Progenitor cell of endocrine pancreas (in vitro differentiated cells): ENCODE data around the gene LAIR2. TPM values are rescaled to one million over a fixed set of nuclear protein-coding genes. Genes with fewer than 3 reads are reported as not detected.
"Not testable (repeated sequence)": the region's sequence is repeated elsewhere in the genome, so short reads cannot be mapped to it uniquely, and the experiment has no call there.

Source experiments
- DNase-seq: peaks from one replicate; pipeline ENCODE4 v3.0.0; 2021; ENCODE audit warnings: low spot score; ENCODE audit not compliant: unreplicated experiment
- H3K27ac Mint-ChIP-seq: 2 replicates; pipeline ENCODE4 v1.8.0; 2021; ENCODE audit warnings: mild to moderate bottlenecking, moderate library complexity, mixed read lengths
- H3K27me3 Mint-ChIP-seq: 2 replicates; pipeline ENCODE4 v1.8.0; 2021; ENCODE audit warnings: mixed read lengths
- H3K36me3 Mint-ChIP-seq: 2 replicates; pipeline ENCODE4 v1.8.0; 2022; ENCODE audit warnings: mixed read lengths; ENCODE audit not compliant: insufficient read depth
- H3K4me1 Mint-ChIP-seq: 2 replicates; pipeline ENCODE4 v1.8.0; 2021; ENCODE audit warnings: low read depth, mixed read lengths
- H3K4me3 Mint-ChIP-seq: 2 replicates; pipeline ENCODE4 v1.8.0; 2021; ENCODE audit warnings: low read depth, mild to moderate bottlenecking, moderate library complexity, mixed read lengths
- H3K9me3 Mint-ChIP-seq: 2 replicates; pipeline ENCODE4 v1.8.0; 2021; ENCODE audit warnings: low read depth, mixed read lengths
- total RNA-seq: library from RNA; stranded (reverse); gene quantifications from 2 replicates; pipeline ENCODE4 v1.2.1, GENCODE V29; 2021
- TF ChIP-seq, protein P1 (sequence below): fragments of 200-600 bp; sonication (generic); IDR thresholded peaks from one replicate; pipeline ENCODE4 v1.5.0; 2021; ENCODE audit warnings: antibody characterized with exemption, mild to moderate bottlenecking; ENCODE audit not compliant: unreplicated experiment

Gene LAIR2
- total RNA-seq, 1 donor from 2014 or later, result not detected

- TF ChIP-seq, protein P1, sequence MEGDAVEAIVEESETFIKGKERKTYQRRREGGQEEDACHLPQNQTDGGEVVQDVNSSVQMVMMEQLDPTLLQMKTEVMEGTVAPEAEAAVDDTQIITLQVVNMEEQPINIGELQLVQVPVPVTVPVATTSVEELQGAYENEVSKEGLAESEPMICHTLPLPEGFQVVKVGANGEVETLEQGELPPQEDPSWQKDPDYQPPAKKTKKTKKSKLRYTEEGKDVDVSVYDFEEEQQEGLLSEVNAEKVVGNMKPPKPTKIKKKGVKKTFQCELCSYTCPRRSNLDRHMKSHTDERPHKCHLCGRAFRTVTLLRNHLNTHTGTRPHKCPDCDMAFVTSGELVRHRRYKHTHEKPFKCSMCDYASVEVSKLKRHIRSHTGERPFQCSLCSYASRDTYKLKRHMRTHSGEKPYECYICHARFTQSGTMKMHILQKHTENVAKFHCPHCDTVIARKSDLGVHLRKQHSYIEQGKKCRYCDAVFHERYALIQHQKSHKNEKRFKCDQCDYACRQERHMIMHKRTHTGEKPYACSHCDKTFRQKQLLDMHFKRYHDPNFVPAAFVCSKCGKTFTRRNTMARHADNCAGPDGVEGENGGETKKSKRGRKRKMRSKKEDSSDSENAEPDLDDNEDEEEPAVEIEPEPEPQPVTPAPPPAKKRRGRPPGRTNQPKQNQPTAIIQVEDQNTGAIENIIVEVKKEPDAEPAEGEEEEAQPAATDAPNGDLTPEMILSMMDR, result no peak
- no peaks in the 10 kb centered on the region for H3K27me3 Mint-ChIP-seq
- no peaks in the 10 kb centered on the region for H3K4me1 Mint-ChIP-seq
- no peak for DNase-seq
- H3K4me3 Mint-ChIP-seq, result no peak overlapping the region
- no peak overlapping the region for H3K27ac Mint-ChIP-seq
- H3K36me3 Mint-ChIP-seq, result no peaks in the 10 kb centered on the region
- peaks cover 17% of the 10 kb centered on the region for H3K9me3 Mint-ChIP-seq
Measured at GRCh38 chr19:54492568-54492967, 10.1 kb upstream of the LAIR2 start.

DNA sequence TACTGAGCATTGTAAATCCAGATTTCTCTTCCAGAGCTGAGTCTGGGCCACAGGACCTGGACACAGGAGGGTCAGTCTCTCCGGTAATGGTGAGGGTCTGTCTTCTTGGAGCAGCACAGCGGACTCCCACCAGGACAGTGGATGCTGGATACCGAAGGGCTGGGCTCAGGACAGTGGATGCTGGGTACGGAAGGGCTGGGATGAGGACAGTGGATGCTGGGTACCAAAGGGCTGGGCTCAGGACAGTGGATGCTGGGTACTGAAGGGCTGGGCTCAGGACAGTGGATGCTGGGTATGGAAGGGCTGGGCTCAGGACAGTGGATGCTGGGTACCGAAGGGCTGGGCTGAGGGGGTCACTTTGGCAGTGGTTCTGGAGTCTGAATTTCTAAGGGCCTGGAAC is 9.6 kb upstream of the LAIR2 start:
- not testable (repeated sequence) for H3K36me3 Mint-ChIP-seq, H3K27ac Mint-ChIP-seq, H3K27me3 Mint-ChIP-seq, H3K4me3 Mint-ChIP-seq, DNase-seq, H3K4me1 Mint-ChIP-seq
- H3K9me3 Mint-ChIP-seq, result peaks cover 18% of the 10 kb centered on the region

DNA sequence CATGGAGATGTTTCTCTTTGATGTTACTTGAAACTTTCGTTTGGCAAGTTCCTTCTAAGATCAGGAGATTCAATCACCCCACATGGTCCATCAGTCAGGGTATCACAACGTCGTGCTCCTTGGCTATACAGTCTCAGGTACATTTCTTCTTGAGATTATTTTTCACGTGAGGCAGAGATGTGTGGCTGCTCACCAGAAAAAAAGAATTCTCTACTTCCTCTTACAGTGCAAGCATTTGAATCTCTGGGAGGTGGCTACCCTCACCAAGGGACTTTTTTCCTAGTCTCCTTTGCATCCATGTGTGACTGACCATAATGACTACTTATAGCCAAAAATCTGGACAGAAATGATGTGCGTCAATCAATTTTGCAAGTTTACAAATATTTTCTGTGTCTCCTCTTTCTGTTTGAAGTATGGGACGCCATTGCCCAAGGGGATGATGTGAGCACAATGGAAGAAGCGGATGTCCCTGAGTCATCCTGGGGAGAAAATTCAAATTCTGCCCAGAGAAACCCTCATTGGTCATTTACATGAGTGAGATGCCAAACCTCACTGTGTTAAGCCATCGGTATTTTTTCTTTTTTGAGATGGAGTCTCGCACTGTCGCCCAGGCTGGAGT is 8.6 kb upstream of the LAIR2 start:
- peaks cover 18% of the 10 kb centered on the region for H3K9me3 Mint-ChIP-seq
- H3K4me3 Mint-ChIP-seq, result no peak overlapping the region
- no peak for DNase-seq
- TF ChIP-seq, protein P1, result no peak
- H3K27ac Mint-ChIP-seq, result no peak overlapping the region
- H3K36me3 Mint-ChIP-seq, result no peaks in the 10 kb centered on the region
- no peaks in the 10 kb centered on the region for H3K27me3 Mint-ChIP-seq
- H3K4me1 Mint-ChIP-seq, result no peaks in the 10 kb centered on the region

GRCh38 chr19:54495284-54495683 is 7.3 kb upstream of the LAIR2 start:
- not testable (repeated sequence) for H3K27ac Mint-ChIP-seq, H3K27me3 Mint-ChIP-seq, H3K4me3 Mint-ChIP-seq, H3K36me3 Mint-ChIP-seq, H3K4me1 Mint-ChIP-seq, DNase-seq
- peaks cover 23% of the 10 kb centered on the region for H3K9me3 Mint-ChIP-seq

DNA sequence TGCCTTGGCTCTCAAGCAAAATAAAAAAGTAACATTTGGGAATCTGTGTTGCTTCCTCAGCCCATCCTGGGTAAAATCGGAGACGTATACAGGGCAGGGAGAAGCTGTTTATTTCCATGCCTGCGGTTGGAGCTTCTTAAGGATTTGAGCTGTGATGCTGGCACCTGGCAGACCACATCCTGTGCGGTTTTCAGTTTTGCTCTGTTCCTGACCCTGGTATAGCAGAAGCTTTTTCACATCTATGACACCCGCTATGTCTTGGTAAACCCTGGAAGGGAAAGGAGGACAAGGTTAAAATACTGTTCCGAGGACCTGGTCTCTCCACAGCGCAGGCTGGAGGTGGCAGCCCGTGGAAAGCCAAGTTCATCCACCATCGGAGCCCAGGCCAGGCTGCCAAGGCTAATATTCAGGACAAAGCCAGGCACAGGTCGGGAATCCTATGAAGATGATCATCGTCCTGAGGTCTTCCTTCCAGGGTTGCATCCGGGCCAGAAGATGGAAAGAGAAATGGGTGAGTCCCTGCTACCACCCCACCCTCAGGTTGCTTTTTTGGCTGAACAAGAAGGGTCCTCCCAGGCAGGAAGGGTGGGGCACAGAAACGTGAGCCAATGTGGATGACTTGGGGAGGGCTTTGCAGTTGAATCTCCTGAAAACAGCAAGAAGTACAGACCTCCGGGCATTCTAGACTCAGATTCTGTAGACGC is 4.7 kb upstream of the LAIR2 start:
- peaks cover 31% of the 10 kb centered on the region for H3K9me3 Mint-ChIP-seq
- H3K4me1 Mint-ChIP-seq, H3K27me3 Mint-ChIP-seq, H3K36me3 Mint-ChIP-seq, H3K27ac Mint-ChIP-seq, DNase-seq, H3K4me3 Mint-ChIP-seq: not testable (repeated sequence)

- H3K36me3 Mint-ChIP-seq, H3K4me1 Mint-ChIP-seq, H3K27ac Mint-ChIP-seq, H3K27me3 Mint-ChIP-seq, H3K4me3 Mint-ChIP-seq, DNase-seq: not testable (repeated sequence)
- H3K9me3 Mint-ChIP-seq, result peaks cover 31% of the 10 kb centered on the region
Measured at GRCh38 chr19:54498451-54498772, 4.2 kb upstream of the LAIR2 start.

GRCh38 chr19:54505542-54505941 is 2.9 kb downstream of the LAIR2 start:
- not testable (repeated sequence) for H3K27me3 Mint-ChIP-seq, H3K4me3 Mint-ChIP-seq, H3K36me3 Mint-ChIP-seq, H3K27ac Mint-ChIP-seq, DNase-seq, H3K4me1 Mint-ChIP-seq
- peaks cover 37% of the 10 kb centered on the region for H3K9me3 Mint-ChIP-seq

GRCh38 chr19:54506079-54506478 is 3.4 kb downstream of the LAIR2 start:
- Mint-ChIP-seq H3K9me3 (peaks cover 32% of the 10 kb centered on the region), H3K27ac (no peak overlapping the region), H3K27me3 (no peaks in the 10 kb centered on the region), H3K4me1 (no peaks in the 10 kb centered on the region), H3K36me3 (no peaks in the 10 kb centered on the region), H3K4me3 (no peak overlapping the region)
- TF ChIP-seq, protein P1, result no peak
- DNase-seq, result no peak

DNA sequence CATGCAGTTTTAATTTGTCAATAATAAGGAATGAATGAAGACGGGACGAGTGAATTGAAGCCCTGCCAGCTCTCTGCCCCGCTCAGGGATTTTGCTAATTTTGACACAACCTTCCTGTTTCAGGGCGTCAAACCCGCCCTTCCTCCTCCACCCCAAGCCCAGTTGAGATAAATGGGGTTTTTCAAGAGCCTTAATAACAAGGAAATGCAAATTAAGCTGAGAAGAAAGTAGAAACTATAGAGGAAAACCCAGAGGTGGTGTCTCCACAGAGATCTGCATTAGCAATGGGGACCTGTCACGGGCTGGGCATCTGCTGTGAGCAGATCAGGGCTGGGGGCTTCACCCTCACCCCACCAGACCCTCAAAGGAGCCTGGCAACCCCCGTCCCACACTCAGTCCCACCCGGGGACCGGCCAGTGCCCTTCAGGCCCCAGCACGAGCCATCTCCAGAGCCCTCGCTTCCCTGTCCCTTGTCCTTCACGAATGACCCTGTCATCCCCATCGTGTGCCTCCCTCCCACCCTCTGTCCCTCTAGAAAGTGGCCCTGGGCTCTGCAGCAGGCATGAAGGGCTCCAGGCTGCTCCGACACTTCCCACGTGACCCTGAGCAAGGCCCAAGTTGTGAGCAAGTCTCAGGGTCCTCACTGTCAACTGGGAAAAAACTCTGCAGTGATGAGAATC is 4.5 kb downstream of the LAIR2 start:
- not testable (repeated sequence) for DNase-seq, H3K27me3 Mint-ChIP-seq, H3K4me3 Mint-ChIP-seq, H3K4me1 Mint-ChIP-seq, H3K36me3 Mint-ChIP-seq, H3K27ac Mint-ChIP-seq
- peaks cover 32% of the 10 kb centered on the region for H3K9me3 Mint-ChIP-seq
